GM18858 (cell line): Measurements from ENCODE around the gene GPR3.

ENCODE experiments used
- ATAC-seq: cut with Tn5 transposase; IDR thresholded peaks from one replicate; pipeline ENCODE4 v1.9.1; 2021; ENCODE audit not compliant: unreplicated experiment

The GPR3 gene, protein sequence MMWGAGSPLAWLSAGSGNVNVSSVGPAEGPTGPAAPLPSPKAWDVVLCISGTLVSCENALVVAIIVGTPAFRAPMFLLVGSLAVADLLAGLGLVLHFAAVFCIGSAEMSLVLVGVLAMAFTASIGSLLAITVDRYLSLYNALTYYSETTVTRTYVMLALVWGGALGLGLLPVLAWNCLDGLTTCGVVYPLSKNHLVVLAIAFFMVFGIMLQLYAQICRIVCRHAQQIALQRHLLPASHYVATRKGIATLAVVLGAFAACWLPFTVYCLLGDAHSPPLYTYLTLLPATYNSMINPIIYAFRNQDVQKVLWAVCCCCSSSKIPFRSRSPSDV

DNA sequence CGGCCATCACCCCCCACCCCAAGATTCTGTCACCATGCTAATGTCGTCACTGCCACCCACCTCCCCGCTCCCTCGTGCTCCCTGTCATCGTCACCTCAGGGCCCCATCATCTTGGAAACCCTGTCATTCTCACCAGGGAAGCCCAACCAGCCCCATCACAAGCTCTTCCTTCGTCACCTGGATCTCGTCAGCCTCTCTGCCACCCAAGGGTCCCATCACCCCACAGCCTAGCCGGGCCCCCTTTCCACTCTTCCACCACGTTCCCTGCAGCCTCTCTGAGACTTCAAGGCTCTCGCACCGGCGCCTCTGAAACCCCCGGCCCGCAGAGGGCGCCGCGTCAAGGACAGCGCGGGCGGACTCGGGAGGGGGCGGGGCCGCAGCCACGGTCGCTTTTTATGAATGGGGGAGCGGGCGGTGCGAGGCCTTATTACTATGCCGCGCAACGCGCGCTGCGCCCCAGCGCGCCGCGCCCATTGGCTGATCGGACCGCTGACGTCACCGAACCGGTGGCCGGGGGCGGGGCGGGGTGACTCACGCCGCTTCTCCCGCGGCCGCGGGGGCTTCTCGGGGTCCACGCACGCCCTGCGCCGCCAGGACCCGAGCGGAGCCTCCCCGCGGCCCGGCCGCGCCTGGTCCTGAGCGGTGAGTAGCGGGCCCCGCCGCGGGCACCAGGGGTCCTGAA lies at the start of gene GPR3:
GPR3 (plus strand) TSS at position 527 of the 682 bp plus-strand sequence. CDS start 1,177 bp downstream, outside the sequence.
- ATAC-seq = peak; percentile 52

DNA sequence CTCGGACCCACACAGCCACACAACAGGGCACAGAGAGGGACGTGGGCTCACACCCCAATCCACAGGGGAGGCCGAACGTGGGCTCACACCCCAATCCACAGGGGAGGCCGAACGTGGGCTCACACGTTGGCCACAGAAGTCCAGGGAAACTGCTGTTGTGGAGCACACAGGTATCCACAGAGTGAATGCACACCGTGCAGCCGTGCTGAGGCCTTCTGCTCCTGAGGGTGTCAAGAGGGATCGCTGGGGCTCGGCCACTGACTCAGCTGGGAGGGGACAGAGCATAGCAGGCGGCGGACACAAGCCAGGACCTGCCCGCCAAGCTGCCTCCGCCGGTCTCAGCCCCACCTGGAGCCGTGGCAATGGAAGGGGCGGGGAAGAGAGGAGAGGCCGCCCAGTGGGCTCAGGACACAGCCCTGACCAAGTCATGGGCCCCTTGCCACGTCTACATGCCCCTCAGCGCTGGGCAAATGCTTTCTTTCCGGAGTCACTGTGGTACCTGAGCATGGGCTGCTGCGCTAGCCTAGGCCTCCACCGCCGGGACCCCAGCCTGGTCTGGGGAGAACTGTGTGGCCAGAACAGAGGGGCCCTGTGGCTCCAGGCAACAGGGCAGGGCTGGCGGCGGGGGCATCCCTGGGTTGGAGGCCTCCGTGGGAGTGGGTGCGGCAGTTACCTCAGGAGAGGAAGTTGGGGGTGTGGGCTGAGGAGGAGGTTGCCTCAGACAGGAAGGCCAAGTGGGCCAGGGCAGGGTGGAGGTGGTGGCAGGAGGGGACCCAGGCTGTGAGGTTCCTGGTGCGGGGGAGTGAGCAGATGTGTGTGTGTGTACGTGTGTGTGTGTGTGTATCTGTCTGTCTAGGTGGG lies 49.4 kb upstream of the GPR3 start:
- ATAC-seq = no peak

DNA sequence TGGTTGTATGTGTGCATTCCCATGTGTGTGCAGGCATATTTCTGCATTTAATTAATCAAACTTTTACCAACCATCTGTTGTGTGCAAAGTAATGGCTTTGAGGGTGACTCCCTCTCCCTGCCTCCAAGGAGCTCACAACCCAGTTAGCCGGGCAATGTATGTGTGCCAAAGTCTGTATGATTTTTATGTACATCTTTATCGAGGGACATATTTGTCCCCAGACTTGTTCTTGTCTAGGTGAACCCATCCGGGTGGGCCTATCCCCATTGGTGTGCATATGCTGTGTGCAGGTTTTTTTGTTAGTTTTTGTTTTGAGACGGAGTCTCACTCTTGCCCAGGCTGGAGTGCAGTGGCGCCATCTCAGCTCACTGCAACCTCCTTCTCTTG lies 48.8 kb upstream of the GPR3 start:
- ATAC-seq = no peak

DNA sequence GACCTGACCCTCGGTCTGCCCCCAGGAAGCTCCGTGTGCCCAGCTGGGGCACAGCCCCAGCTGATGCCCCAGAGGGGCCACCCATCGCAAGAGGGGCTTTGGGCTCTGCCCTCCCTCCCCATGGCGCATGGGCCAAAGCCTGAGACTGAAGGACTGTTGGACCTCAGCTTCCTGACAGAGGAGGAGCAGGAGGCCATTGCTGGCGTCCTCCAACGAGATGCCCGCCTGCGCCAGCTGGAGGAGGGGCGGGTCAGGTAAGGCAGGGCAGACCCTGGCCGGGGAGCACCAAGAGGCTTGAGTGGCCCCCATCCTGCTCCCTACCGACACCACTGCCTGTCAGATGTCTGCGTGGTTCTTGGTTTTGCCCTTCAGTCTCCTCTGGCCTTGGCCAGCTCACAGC lies 47.1 kb upstream of the GPR3 start:
- ATAC-seq = no peak

DNA sequence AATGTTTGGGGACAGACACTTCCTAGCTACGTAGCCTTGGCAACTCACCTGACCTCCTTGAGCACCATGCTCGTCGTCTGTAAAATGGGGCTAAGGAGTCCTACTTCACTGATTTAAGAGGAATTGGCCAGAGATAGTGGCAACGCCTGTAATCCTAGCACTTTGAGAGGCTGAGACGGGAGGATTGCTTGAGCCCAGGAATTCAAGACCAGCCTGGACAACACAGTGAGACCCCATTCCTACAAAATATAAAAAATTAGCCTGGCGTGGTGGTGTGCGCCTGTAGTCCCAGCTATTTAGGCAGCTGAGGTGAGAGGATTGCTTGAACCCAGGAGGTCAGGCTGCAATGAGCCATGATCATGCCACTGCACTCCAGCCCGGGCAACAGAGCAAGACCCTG lies 46.1 kb upstream of the GPR3 start:
- ATAC-seq = no peak

DNA sequence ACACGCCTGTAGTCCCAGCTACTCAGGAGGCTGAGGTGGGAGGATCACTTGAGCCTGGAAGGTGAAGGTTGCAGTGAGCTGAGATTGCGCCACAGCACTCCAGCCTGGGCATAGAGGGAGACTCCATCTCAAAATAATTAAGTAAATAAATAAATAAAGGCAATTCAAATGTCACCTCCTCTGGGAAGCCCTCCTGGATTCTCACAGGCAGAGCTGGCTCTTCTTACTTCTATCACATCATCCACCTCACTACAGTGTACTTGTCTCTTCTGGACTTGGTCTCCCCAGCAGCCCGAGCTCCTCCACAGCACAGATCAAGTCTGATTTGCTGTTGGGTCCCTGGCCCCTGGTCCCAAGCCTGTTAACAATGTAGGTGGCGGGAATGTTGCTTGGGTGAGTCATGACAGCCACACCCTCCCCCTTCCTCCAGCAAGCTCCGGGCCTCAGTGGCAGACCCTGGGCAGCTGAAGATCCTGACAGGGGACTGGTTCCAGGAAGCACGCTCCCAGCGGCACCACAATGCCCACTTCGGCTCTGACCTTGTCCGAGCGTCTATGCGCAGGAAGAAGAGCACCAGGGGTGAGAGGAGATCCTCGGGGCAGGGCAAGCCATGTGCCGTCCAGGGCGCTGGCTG lies 45.3 kb upstream of the GPR3 start:
- no peak for ATAC-seq

DNA sequence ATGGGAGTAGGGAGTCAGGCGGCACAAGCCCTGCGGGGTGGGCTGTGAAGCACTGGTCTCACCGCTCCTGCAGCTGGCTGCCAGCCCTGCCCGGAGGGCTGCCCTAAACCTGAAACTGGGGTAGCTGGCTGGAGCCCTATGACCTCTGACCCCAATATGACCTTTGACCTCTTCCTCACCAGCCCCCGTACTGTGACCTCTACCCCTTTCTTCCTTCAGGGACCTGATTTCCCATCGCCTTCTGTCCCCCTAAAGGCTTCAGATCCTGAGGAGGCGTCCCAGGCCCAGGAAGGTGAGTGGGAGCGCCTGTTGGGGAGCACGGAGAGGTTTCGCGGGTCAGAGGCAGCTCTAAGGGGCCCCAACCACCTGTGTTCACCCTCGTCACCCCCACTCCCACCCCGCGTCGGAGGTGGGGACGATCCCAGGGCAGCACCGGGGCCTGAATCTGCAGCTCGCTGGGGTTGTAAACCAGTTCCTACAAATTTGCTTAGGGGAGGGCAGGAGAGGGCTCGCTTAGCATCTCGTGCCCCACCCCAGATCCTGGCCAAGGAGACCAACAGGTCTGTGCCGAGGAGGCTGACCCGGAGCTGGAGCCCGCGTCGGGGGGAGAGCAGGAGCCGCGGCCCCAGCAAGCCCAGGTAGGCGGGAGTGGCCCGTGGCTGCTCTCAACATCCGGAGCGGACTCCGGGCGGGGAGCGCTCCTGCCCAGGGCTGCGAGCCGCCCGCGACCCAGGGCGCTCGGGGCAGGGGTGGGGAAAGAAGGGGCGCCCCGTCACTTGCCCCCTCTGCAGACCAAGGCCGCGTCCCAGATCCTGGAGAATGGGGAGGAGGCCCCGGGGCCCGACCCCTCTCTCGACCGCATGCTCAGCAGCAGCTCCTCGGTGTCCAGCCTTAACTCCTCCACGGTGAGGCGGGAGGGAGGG lies 43.3 kb upstream of the GPR3 start:
- no peak for ATAC-seq

DNA sequence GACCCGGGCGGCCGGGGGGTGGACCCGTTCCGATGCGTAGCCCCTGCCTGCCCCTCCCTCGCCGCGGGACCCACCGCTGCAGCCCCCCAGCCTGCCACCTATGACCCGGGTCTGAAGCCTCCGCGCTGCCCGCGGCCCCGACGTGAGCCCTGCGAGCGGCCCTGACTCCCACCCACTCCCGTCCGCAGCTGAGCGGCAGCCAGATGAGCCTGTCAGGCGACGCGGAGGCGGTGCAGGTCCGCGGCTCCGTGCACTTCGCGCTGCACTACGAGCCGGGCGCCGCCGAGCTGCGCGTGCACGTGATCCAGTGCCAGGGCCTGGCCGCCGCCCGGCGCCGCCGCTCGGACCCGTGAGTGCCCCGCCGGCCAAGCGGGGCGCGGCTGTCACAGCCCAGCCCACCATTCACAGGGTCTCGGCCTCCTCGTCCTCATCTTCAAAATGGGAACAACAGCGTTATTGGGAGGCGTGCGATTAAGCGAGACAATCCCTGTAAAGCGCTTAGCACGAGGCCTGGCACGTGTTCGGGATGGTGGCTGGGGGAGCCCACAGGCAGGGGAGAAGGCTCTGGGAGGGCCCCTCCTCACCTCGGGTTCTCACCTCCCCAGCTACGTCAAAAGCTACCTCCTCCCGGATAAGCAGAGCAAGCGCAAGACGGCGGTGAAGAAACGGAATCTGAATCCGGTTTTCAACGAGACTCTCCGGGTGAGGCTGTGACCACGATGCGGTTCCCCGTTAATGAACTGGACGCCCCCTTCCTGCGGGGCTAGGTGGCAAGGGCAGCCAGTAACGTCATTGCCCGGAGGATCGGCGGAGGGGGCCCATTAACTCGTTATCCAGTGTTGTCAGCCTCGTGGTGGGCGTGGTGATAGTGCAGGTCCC lies 42.4 kb upstream of the GPR3 start:
- ATAC-seq = no peak

DNA sequence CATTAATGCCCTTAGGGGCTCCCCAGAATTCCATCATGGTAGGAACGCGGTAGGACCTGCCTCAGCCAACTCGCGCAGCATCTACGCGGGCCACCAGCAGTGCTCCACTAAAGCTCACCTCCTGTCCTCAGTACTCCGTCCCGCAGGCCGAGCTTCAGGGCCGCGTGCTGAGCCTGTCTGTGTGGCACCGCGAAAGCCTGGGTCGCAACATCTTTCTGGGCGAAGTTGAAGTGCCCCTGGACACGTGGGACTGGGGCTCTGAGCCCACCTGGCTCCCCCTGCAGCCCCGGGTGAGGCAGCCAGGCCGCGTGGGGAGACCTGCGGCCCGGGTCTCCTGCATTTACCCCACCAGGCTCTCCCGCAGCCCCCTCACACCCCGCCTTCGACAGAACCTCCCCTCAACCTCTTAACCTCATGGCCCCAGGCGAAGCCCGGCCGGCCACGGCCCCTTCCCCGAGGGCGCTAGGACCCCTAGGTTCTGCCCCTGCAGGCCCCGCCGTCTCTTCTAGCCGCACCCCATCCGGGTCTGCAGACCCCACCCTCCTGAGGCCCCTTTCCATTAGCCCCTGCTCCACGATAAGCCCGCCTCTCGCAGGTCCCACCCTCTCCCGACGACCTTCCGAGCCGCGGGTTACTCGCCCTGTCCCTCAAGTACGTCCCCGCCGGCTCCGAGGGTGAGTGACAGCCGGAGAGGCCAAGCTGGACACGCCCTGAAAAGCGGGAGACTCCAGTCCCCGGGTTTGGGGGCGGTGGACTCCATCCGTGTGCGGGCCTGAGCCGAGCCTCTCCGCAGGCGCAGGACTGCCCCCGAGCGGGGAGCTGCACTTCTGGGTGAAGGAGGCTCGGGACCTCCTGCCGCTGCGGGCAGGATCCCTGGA lies 41.5 kb upstream of the GPR3 start:
- ATAC-seq = no peak

DNA sequence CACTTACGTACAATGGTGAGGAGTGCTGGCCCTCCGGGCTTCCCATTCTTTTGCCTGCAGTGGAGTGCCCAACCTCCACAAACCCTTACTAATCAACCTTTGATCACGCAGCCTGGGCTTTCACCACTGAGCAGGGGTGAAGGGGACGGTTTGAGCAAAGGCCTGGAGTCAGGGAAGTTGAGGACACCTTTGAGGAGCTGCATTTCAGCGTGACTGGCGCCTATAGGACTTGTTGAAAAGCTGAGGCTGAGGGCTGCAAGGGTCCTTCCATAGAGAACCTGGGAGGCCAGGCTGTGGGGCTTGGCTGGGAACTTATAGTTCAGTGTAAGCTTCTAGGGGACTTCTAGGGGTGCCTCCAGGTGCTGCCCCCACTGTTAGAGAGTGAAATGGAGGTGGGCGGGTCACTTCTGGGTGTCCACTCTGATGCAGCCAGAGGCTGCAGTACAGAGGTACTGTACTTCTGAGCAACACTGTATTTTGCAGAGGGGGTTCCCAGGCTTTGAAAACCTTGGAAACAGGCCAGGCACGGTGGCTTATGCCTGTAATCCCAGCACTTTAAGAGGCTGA lies 40.8 kb upstream of the GPR3 start:
- no peak for ATAC-seq

DNA sequence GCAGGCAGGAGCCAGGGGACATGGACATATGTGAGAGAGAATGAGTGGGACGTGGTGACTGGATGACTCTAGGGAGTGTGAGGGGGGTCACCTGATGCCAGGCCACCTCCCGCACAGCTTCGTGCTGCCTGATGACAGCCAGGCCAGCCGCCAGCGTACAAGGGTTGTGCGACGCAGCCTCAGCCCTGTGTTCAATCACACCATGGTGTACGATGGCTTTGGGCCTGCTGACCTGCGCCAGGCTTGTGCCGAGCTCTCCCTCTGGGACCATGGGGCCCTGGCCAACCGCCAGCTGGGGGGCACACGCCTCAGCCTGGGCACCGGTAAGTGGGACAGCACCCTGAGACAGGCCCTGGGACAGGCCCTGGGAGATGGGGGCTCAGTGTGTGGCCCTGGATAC lies 39.3 kb upstream of the GPR3 start:
- ATAC-seq = no peak

DNA sequence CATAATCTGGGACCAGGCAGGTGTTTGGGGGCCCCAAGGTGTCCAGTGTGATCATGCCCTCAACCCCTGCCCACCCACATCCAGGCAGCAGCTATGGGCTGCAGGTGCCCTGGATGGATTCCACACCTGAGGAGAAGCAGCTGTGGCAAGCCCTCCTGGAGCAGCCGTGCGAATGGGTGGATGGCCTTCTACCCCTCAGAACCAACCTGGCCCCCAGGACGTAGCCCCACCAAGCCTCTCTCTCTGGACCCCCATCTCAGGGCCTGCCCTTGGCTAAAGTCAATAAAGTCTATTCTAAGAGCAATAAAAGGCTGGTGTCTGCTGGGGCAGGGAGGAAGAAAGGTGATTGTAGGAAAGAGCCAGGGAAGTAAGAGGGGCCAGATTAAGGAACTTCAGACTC lies 38.8 kb upstream of the GPR3 start:
- ATAC-seq = no peak

DNA sequence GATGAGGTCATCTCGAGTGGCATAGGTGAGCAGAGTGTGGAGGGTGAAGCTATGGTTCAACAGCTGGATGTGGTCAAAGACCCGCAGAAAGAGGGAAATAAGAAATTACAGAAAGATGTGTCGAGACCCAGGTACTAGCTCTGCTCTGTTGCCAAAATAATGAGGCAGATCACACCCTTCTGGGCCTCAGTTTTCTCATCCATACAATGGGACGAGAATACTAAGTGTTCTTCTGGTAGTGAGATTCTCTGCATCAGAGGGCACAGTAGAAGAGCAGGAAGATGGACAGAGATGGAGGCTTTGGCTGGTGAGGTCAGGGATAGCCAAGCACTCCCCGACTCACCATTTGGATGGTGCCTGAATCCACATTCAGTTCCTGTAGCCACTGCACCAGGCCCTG lies 36.7 kb upstream of the GPR3 start:
- no peak for ATAC-seq

DNA sequence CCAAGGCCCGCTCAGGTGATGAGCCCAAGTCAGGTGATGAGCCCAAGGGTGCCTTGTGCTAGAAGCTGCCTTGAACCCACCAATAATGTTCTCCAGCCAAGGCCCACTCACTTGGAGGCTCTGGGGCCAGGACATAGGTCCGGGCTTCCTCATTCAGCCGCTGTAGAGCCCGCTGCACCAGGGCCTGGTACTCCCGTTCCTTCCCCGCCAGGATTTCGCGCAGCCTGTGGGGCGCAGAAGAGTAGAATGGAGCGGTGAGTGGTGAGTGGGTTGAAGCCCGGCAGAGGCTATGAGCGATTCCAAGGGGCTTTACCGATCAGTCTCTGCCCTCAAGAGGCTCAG lies 36.2 kb upstream of the GPR3 start:
- no peak for ATAC-seq

DNA sequence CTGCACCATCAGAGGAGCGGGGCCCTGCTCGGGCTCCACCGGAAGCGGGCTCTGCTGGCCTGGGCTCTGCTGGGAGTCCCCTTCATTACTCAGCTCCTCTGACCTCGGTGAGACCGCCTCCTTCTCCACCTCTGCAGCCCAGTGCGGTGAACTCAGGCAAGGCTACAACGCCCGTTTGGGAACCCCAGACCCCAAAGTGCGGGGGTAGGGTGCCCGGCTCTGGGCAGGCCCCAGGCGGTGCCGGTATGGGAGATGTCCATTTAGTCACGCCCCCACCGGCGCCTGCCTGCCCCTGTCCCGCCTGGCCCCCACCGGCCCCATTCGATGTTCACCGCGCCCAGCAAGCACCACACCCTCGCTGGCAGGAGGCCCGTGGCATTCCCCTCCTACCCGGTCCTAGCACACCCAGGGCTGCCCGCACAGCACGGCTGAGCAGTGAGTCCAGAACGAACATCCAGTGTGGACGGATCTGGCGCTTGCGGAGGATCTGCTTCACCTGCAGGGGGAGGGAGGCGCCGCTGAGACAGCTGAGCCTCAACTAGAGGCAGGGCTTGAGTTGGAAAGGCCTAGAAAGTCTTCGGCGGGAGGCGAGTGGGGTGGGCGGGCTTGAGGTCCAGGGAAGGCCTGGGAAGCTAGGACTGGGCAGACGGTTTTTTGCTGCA lies 35.7 kb upstream of the GPR3 start:
- no peak for ATAC-seq

DNA sequence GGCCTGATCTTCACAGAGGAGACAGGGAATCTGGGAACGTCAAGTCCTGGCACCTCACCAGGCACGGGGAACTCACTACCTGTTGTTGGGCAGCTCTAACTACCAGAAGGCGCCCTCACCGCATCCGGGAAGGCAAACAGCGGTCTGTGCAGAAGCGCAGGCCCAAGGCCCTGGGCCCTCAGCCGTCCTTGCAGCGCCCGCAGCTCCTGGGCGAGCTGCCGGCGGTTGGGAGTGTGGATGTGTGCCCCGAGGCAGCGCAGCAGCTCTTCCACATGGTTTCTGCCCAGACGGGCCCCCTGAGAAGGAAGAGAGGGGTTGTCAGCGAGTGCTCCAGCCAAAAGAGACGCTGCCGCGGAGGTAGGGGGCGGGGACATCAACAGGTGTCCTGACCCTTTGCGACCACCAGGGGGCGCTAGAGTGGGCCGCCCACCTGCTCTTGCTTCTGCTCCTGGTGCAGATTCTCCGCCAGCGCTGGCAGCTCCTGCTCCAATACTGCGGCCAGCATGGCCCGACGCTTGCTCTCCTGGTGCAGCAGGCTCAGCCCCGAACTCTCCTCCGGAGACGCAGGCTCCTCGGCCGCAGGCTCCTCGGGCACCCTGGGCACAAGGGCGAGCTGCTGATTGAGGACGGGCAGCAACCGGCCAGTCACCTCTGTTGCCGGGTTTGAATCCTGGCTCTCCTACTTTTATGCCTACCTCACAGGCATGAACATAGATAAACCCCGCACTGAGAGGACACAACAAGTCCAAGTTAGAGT lies 35.0 kb upstream of the GPR3 start:
- no peak for ATAC-seq
